Activated CD4-positive, alpha-beta T cell treated with anti-CD3 and anti-CD28 coated beads for 48 hours (primary cell): ENCODE results near the gene SRSF3.

Experiments used
- DNase-seq: peaks from one replicate; pipeline ENCODE4 v3.0.0-alpha.2; 2020

Gene SRSF3

GRCh38 chr6:36624461-36625157 is 30.4 kb downstream of the SRSF3 start:
- no peak for DNase-seq

GRCh38 chr6:36625158-36625919 is 31.2 kb downstream of the SRSF3 start:
- no peak for DNase-seq

DNA sequence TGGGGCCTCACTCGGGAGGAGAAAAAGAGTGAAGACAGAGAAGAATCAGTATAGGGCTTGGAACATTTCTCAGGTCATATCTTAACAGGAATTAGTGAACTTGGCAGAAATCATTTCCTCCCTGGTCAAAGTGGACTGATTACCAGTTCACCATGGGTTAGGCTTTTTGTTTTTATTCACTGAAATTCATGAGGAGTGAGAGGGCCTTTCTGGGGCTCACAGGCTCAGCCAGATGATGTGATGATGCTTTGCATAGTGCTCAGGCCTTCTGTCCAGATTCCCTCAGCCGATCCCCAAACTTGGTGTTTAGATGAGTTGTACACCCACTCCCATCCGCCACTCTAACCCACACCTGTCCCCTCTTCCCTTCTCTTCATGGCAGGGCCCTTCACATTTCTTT is 32.5 kb downstream of the SRSF3 start:
- no peak for DNase-seq

- DNase-seq = no peak
Observed at GRCh38 chr6:36627141-36627540, 33.0 kb downstream of the SRSF3 start.

- DNase-seq = no peak
Observed at GRCh38 chr6:36627801-36628246, 33.7 kb downstream of the SRSF3 start.

DNA sequence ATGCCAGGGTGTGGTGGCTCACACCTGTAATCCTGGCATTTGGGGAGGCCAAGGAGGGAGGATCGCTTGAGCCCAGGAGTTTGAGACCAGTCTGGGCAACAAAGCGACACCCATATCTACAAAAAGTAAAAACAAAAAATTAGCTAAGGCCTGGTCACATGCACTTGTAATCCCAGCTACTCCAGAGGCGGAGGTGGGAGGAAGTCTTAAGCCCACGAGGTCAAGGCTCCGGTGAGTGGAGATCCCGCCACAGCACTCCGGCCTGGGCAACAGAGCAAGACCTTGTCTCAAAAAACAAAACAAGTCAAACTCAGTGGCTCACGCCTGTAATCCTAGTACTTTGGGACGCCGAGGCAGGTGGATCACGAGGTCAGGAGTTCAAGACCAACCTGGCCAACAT is 35.6 kb downstream of the SRSF3 start:
- no peak for DNase-seq

DNA sequence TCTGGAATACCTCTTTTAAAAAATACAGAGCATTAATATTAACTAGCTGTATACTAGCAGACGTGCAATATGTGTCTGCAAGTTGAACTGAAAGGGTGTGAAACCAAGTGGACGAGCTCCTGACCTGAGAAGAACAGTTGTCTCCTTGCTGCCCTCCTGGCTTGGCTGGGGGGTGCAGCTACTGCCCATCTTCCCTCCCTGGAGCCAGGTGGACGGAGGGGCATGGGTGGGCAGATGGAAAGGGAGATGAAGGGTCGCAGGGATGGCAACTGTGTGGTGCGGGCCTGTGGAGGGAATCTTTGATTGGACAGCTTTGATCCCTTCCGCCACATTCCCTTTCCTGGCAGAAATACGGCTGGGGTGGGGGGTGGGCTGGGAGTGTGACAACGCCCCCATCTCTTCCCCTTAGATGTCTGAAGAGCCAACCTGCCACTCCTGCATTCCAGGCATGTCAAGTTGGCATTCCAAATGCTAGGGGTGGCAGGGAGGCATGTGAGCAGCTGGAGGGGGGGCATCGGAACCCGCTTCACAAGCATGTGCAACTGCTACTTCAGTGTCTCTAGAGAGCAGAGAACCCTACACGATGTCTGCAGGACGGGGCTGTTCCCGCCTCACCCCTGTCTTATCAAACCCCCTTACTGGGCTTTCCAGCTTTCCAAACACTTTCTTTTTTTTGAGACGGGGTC is 37.3 kb downstream of the SRSF3 start:
- DNase-seq = no peak

DNA sequence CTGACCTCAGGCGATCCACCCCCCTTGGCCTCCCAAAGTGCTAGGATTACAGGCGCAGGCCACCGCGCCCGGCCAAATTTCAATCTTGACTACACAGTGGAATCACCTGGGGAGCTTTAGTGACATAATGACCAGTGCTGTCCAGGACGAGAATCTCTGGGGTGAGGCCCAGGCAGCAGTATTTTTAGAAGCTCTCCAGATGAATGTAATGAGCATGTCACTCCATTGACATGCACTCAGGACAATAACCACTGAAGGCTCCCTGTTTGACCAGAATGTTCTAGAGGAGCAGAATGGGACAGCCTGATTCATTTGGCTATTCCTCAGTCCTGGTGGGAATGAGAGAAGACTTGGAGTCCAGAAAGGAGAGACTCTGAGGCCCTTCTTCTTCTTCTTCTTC is 39.2 kb downstream of the SRSF3 start:
- DNase-seq = no peak

DNA sequence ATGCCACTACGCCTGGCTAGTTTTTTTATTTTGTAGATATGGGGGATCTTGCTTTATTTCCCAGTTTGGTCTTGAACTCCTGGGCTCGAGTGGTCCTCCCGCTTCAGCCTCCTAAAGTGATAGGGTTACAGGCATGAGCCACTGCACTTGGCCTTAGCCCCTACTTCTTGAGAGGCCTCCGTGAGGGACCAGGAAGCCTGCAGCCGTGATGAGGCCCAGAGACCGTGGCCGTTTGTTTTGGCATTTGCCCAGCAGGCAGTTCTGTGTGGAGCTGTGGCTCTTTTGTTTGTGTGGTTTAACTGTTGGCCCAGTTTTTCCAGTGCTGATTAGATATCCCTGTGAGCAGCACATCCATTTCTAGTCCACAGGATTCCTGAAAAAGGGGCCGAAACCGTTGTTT is 39.8 kb downstream of the SRSF3 start:
- DNase-seq = no peak

- no peak for DNase-seq
Observed at GRCh38 chr6:36634317-36635108, 40.4 kb downstream of the SRSF3 start.

- no peak for DNase-seq
Observed at GRCh38 chr6:36636283-36636682, 42.1 kb downstream of the SRSF3 start.

DNA sequence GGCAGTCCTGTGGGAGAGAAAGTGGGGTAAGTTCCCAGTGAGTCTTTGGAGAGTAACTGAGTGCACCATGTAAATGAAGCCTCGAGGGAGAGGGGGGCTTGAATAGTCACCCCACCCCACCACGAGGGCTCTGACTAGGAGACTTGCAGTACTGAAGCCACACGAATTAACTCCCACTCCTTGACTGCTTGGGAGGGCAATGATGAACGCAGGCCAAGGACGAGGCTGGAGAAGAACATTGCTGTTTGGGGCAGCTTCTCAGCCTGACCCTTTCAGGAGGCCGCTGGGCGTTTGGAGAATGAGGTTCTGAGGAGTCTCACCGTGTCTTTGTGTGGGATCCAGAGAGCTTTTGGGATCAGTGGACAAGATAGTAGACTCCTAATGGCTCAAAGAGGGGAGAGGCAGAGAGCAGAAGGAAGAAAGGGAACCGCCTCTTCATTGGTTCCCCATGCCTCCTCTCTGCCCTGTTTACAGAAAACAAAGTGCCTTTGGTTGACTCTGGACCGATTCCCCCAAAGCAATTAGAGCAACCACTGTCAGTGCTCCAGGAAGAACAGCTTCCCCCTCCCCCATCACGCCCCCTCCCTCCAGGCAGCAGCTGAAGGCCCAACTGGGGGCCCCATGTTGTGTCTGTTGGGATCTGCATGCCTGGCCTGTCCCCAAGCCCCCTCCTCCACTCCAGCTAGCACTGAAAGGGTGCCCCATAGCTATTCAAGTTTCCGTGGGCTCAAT is 42.7 kb downstream of the SRSF3 start:
- no peak for DNase-seq

DNA sequence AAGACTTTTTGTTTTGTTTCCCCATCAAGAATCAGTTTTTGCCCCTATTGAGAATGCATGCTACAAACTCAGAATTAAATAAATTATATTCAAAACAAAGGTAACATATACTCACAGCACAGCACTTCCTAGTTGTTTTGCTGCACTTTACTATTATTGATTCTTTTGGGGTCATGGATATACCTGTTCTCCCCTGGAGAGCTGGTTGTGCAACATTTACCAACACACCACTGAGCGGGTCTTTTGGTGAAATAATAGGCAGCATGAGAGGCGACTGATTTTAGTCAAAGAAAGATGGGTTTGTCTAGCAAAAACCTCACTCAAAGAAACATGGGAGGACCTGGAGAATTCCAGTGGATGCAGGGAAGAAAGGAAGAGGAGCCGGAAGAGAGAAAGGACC is 44.4 kb downstream of the SRSF3 start:
- DNase-seq = no peak

DNA sequence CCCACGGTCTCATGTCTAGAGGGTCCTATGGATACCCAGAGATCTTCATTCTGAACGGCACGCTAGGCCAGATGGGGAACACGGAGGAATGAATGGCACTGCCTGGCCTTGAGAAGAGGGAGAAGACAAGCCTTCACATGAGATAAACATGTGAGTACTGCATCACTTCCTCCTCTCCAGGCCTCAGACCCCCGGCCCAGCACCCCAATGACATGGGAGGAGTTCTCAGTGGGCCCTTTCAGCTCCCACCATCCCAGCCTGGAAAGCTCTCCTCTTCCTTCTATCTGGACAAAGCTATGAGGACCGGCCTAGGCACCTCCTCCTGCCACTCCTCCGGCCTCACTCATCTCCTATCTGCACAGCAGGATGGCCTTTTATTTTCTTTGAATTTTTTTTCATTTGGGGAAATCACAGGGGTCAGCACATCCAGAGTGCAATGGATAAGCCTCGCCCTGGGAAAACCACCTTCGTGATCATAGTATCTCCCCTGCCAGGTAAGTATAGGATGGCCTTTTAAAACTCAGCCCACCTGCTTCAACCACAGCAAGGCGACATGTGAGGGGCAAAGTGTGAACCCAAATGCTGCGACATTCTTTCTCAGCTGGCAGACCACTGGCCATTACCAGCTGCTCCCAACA is 45.1 kb downstream of the SRSF3 start:
- no peak for DNase-seq

DNA sequence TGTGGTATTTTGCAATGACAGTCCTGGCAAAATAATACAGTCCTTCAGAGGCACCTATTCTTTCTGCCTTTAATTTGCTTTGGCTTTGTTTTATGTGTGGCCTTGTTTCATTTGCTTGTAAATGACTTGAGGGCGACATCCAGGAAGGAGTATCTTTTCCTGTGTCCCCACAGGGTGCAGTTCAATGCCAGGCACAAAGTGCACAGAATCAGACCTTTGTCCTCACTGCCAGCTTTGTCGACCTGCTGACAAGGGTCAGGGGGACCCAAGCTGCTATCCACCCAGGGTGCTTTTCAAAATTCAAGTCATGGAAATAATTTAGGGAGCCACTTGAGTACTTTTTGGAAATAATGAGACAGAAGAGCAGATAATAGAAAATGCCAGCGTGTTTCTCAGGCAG is 47.4 kb downstream of the SRSF3 start:
- DNase-seq = no peak

- no peak for DNase-seq
Observed at GRCh38 chr6:36642913-36643817, 49.0 kb downstream of the SRSF3 start.

DNA sequence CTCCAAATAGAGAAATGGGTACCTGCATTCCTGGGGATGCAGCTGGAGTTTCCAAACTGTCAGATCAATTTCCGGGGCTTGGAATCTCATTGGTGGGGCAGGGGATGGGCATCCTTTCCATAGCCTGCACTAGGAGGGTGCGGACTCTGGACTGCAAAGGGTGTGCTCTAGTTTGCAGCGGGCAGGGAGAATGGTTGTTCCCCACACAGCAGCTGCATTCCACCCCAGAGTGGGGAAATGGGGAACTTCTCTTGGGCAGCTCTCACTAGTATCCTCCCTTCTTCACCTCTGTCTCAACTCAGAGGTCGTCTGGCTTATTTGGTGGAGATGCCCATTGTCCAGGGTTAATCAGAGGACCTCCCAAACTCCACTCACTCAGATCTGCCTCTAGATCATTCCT is 49.8 kb downstream of the SRSF3 start:
- no peak for DNase-seq

DNA sequence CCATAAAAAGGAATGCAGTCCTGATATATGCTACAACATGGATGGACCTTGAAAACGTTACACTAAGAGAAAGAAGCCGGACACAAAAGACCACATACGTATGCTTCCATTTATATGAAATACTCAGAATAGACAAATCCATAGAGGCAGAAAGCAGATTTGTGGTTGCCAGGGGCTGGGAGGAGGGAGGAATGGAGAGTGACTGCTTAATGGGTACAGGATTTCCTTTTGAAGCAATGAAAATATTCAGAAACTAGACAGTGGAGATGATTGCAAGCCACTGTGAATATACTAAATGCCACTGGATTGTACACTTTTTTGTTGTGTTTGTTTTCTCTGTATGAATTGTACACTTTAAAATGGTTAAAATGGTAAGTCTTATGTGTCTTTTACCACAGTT is 54.9 kb downstream of the SRSF3 start:
- DNase-seq = no peak

GRCh38 chr6:36649701-36650484 is 55.7 kb downstream of the SRSF3 start:
- no peak for DNase-seq
